Midbrain (tissue), 1 donor: Measurements from ENCODE around the gene TMEM170A.
"Not testable (repeated sequence)": the region's sequence is repeated elsewhere in the genome, so short reads cannot be mapped to it uniquely, and the experiment has no call there.

ENCODE experiments used
- DNase-seq: peaks from one replicate; lab custom pipeline; 2025; lab: John Stamatoyannopoulos, UW

Gene TMEM170A

GRCh38 chr16:75452464-75453190 is 11.9 kb downstream of the TMEM170A start:
- no peak for DNase-seq

GRCh38 chr16:75446416-75446815 is 18.1 kb downstream of the TMEM170A start:
- DNase-seq, result no peak

- DNase-seq, result no peak
Measured at GRCh38 chr16:75445298-75445697, 19.2 kb downstream of the TMEM170A start.

- no peak for DNase-seq
Measured at GRCh38 chr16:75443298-75443697, 21.2 kb downstream of the TMEM170A start.

GRCh38 chr16:75433732-75434413 is 30.6 kb downstream of the TMEM170A start:
- peak; percentile 87 for DNase-seq

- peak; percentile 96 for DNase-seq
Measured at GRCh38 chr16:75432828-75433731, 31.4 kb downstream of the TMEM170A start, which contains the start of gene CFDP1. Gene CFDP1, minus strand, starts transcription at chr16:75433503. Its CDS starts 151 bp downstream, at chr16:75433352.

- no peak for DNase-seq
Measured at GRCh38 chr16:75429621-75430403, 34.7 kb downstream of the TMEM170A start.

GRCh38 chr16:75426524-75426923 is 38.0 kb downstream of the TMEM170A start:
- not testable (repeated sequence) for DNase-seq

- not testable (repeated sequence) for DNase-seq
Measured at GRCh38 chr16:75424105-75424762, 40.3 kb downstream of the TMEM170A start.

DNA sequence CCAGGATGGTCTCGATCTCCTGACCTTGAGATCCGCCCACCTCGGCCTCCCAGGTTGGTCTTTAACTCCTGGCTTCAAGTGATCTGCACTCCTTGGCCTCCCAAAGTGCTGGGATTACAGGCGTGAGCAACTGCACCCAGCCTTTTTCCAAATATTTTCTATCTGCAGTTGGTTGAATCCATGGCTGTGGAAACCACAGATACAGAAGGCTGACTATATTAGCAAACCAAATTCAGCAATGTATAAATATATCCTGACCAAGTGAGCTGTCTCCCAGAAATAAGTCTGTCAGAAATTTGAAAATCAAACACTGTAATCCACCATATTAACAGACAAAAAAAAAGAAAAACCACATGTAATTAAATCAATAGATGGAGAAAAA is 40.8 kb downstream of the TMEM170A start:
- DNase-seq, result no peak

- no peak for DNase-seq
Measured at GRCh38 chr16:75421820-75422126, 42.7 kb downstream of the TMEM170A start.

DNA sequence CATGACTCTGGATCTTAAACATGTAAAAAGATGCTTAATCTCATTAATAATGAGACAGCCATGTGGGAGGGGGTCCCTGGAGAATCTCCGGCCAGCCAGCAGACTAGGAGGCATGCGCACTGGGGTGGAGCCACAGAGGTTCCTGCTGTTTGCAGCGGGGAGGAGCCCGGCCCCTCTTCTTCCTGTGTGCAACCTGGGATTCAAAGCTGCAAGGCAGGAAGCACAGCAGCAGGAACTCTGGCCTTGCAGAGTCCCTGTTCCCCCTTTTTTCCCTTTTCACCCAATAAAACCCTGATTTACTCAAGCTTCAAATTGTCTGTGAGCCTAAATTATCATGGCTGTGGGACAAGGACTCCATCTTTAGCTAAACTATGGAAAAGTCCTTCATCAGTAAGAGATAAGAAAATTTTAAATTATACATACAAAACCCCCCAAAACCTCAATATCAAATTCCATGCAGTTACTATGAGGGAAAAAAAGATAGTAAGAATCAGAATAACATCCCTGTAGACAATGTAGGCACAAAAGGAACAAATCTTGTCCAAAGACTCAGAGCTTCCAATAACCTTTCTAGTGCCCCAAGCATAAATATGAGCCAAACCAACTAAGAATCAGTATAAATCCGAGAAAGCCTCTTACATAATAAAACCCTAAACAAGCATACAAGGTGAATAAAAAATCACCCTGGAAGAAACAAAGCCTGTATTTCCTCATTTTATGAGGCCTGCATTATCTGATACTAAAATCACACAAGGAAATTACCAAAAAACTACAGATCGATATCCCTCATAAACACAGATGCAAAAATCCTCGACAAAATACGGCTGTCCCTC is 43.3 kb downstream of the TMEM170A start:
- peak; percentile 3 for DNase-seq

- DNase-seq, result no peak
Measured at GRCh38 chr16:75416904-75417565, 47.5 kb downstream of the TMEM170A start.

DNA sequence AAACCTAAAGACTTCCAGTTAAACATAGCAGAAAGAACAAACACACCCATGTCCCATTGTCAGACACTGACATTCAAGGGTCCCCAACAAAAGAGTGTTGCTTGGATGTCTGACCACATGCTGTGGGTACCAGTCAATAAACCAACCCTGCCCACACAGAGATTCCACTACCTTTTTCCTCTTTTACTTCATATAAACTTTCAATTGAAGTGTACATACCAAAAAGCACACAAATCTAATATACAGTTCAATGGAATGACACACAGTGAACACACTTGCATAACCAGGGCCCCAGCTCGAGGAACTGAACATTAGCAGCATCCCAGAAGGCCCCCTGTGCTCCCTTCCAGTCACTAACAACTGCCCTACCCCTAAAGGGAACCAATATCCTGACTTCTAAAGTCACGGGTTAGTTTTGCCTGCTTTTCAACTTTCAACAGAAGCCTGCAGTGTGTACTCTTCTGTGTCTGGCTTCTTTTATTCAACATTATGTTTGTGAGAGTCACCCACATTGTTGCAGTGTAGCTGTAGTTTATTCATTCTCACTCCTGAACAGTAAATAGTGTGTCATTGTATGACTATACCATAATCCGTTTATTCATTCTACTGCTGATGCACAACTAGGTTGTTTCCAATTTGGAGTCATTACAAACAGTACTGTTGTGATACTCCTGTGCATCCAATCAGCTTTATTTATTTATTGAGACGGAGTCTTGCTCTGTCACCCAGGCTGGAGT is 49.2 kb downstream of the TMEM170A start:
- no peak for DNase-seq

GRCh38 chr16:75413951-75414350 is 50.5 kb downstream of the TMEM170A start:
- no peak for DNase-seq

DNA sequence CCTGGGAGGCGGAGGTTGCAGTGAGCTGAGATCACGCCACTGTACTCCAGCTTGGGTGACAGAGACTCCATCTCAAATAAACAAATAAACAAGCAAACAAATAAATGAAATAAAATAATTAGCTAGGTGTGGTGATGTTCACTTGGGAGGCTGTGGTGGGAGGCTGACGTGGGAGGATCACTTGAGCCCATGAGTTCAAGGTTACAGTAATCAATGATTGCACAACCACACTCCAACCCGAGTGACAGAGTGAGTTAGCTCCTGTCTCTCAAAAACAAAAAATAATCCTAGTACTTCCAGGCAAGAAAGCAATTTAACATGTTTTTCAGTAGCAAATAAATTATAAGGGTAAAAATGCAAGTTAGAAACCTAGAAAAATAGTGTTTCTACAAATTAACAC is 57.5 kb downstream of the TMEM170A start:
- no peak for DNase-seq

GRCh38 chr16:75402821-75403475 is 61.5 kb downstream of the TMEM170A start:
- peak; percentile 34 for DNase-seq

DNA sequence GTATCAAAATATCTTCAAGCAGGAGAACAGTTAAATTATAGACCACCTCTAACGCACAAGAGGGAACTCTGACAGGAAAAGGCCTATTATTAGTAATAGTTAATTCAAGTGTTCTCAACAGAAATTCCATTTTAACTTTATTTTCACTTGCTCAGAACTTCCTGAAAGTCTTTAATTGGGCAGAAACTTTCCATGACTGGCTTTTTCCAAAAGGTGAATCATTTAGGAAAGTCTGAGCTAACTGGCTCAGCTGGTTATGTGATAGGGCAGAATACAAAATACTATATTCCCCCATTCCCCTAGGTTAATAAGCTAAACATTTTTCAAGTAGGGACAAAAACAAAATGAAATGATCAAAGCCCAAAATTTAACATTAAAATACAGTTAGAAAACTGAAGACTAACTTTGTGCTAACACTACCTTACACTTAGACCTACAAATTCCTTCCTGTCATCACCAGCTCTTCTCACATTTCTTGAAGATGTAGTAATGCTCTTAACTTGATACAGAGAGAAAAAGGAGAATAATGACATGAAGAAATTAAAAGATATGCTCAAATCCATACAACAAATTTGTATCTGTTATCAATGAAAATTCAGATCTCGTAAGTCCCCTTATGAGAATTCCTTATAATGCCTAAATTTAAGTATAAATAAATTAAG is 62.2 kb downstream of the TMEM170A start:
- DNase-seq, result no peak
